HL-60 (cell line): Measurements from ENCODE around the gene AFG3L2.

Experiments
- CTCF ChIP-seq: IDR thresholded peaks from one replicate; pipeline ENCODE4 v1.5.1; 2011; ENCODE audit warnings: low read length, control low read depth, inconsistent platforms; ENCODE audit not compliant: insufficient read depth
- GABPA ChIP-seq: IDR thresholded peaks from 2 replicates; pipeline ENCODE4 v1.6.1; 2012; ENCODE audit warnings: low read depth
- POLR2AphosphoS5 ChIP-seq: IDR thresholded peaks from 2 replicates; pipeline ENCODE4 v1.6.1; 2012; ENCODE audit warnings: low read depth
- SPI1 ChIP-seq: IDR thresholded peaks from 2 replicates; pipeline ENCODE4 v1.6.1; 2012; ENCODE audit warnings: low read depth, mild to moderate bottlenecking, borderline replicate concordance

- TF ChIP-seq CTCF (no peak), POLR2AphosphoS5 (no peak), GABPA (no peak), SPI1 (no peak)
These were observed 50.1 kb downstream of the AFG3L2 start for GRCh38 chr18:12326711-12327460.
